Panc1 (cell line): Measurements from ENCODE around the gene ATG9A. TPM values are rescaled to one million over a fixed set of nuclear protein-coding genes. Genes with fewer than 3 reads are reported as not detected.

Source experiments
- ATAC-seq: fragments of 200-7000 bp; cut with Tn5 transposase; 2 replicates; pipeline ENCODE4 v1.9.1; 2020; ENCODE audit warnings: mild to moderate bottlenecking, moderate library complexity
- BruUV-seq: library from RNA; stranded (reverse); fragments of 400-500 nt; replicated peaks from 2 replicates; lab custom pipeline; 2021; lab: Mats Ljungman, UMichigan
- CTCF ChIA-PET: fragments of 300-600 bp; sonication (Branson Sonifier 250); formaldehyde crosslinking; loops from one replicate; lab custom pipeline; 2022; ENCODE audit warnings: antibody characterized with exemption; lab: Charles Lee
- POLR2A ChIA-PET: fragments of 300-600 bp; sonication (Branson Sonifier 250); formaldehyde crosslinking; loops from one replicate; lab custom pipeline; 2022; ENCODE audit warnings: antibody characterized with exemption; lab: Charles Lee
- DNase-seq: peaks from one replicate; pipeline ENCODE4 v3.0.0-alpha.2; 2010; ENCODE audit warnings: low read depth, low spot score
- H3K27ac ChIP-seq: 2 replicates; pipeline ENCODE4 v1.5.1; 2011; ENCODE audit warnings: mild to moderate bottlenecking, low read length, inconsistent platforms
- H3K27me3 ChIP-seq: fragments of 200-500 bp; sonication (Bioruptor generic); 2 replicates; pipeline ENCODE4 v1.6.0; 2014; ENCODE audit warnings: low read length, inconsistent platforms; ENCODE audit not compliant: control insufficient read depth, insufficient read depth
- H3K36me3 ChIP-seq: fragments of 200-500 bp; sonication (Bioruptor generic); 2 replicates; pipeline ENCODE4 v1.5.1; 2014; ENCODE audit warnings: inconsistent platforms, mild to moderate bottlenecking, low read length, moderate library complexity; ENCODE audit not compliant: control insufficient read depth, insufficient read depth
- H3K4me1 ChIP-seq: 2 replicates; pipeline ENCODE4 v1.5.1; 2011; ENCODE audit warnings: inconsistent platforms, mild to moderate bottlenecking, low read length, moderate library complexity; ENCODE audit not compliant: control insufficient read depth, insufficient read depth
- H3K4me3 ChIP-seq, 2 experiments: 2 replicates each; pipeline ENCODE4 v1.5.1; 2011 to 2012; ENCODE audit warnings: low read depth in 2 of 2, low read length in 2 of 2, mild to moderate bottlenecking in 2 of 2, inconsistent platforms in 1 of 2, moderate library complexity in 1 of 2
- H3K9me3 ChIP-seq: fragments of 200-500 bp; sonication (Bioruptor generic); 2 replicates; pipeline ENCODE4 v1.5.1; 2014; ENCODE audit warnings: low read depth, mild to moderate bottlenecking, inconsistent platforms, low read length, moderate library complexity; ENCODE audit not compliant: control insufficient read depth, insufficient read depth
- POLR2AphosphoS5 ChIP-seq: IDR thresholded peaks from 2 replicates; pipeline ENCODE4 v1.6.1; 2012; ENCODE audit warnings: mild to moderate bottlenecking, low read depth, low read length, moderate library complexity
- REST ChIP-seq, 2 experiments: IDR thresholded peaks; 2 replicates each; pipeline ENCODE4 v1.6.1; 2011 to 2012; ENCODE audit warnings: low read depth in 2 of 2, control low read depth in 1 of 2, low read length in 1 of 2, mild to moderate bottlenecking in 1 of 2, moderate library complexity in 1 of 2; ENCODE audit not compliant: insufficient read depth in 1 of 2
- SIN3A ChIP-seq: IDR thresholded peaks from 2 replicates; pipeline ENCODE4 v1.6.1; 2012; ENCODE audit warnings: low read depth, mild to moderate bottlenecking, low read length, moderate library complexity, borderline replicate concordance; ENCODE audit not compliant: insufficient read depth
- TCF7L2 ChIP-seq: IDR thresholded peaks from 2 replicates; pipeline ENCODE4 v1.6.1; 2011; ENCODE audit warnings: mild to moderate bottlenecking, low read depth, low read length, inconsistent platforms
- in situ Hi-C: cut with HindIII; loops from 2 replicates; pipeline ENCODE4 v1.10.0; 2016; ENCODE audit warnings: low sequenced_read_pairs, low pct_unique_long_range_greater_than_20kb
- intact Hi-C: fragments of 100-400 bp; cut with micrococcal nuclease; formaldehyde crosslinking; loops from one replicate; pipeline ENCODE4 v1.10.0; 2022; ENCODE audit not compliant: unreplicated experiment
- total RNA-seq: library from RNA; stranded (reverse); gene quantifications from one replicate; pipeline ENCODE4 v1.2.1, GENCODE V29; 2021; ENCODE audit not compliant: unreplicated experiment
- TF ChIP-seq, protein P1 (sequence below): fragments of 450-650 bp; IDR thresholded peaks from 2 replicates; pipeline ENCODE4 v1.5.1; 2017; ENCODE audit warnings: mild to moderate bottlenecking

Gene ATG9A
- total RNA-seq, 1 experiment from 2014 or later = 75.1 TPM

GRCh38 chr2:219214786-219215185 is 14.7 kb downstream of the ATG9A start:
- intact Hi-C loops (loop anchor here (10.0 kb wide), 1 partner anchor 50 kb away; the partner anchor contains the start of gene NHEJ1), in situ Hi-C loops (no loop called here)
- H3K4me1 ChIP-seq = peaks cover 10% of the 10 kb centered on the region
- H3K27me3 ChIP-seq = no peaks in the 10 kb centered on the region
- POLR2A ChIA-PET = no interaction called here
- H3K9me3 ChIP-seq = no peaks in the 10 kb centered on the region
- H3K27ac ChIP-seq = no peak overlapping the region
- TF ChIP-seq, protein P1, sequence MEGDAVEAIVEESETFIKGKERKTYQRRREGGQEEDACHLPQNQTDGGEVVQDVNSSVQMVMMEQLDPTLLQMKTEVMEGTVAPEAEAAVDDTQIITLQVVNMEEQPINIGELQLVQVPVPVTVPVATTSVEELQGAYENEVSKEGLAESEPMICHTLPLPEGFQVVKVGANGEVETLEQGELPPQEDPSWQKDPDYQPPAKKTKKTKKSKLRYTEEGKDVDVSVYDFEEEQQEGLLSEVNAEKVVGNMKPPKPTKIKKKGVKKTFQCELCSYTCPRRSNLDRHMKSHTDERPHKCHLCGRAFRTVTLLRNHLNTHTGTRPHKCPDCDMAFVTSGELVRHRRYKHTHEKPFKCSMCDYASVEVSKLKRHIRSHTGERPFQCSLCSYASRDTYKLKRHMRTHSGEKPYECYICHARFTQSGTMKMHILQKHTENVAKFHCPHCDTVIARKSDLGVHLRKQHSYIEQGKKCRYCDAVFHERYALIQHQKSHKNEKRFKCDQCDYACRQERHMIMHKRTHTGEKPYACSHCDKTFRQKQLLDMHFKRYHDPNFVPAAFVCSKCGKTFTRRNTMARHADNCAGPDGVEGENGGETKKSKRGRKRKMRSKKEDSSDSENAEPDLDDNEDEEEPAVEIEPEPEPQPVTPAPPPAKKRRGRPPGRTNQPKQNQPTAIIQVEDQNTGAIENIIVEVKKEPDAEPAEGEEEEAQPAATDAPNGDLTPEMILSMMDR = no peak
- TF ChIP-seq REST (IDR thresholded peaks at IDR 0.05; ENCODE audit: insufficient read depth in 1 of 2, low read depth in 2 of 2, low read length in 1 of 2) (no peak), SIN3A (no peak), TCF7L2 (no peak), POLR2AphosphoS5 (no peak)
- DNase-seq = no peak
- CTCF ChIA-PET = no interaction called here
- 0 out of 2 replicates have a peak, but pooled peaks cover 2% of the 10 kb centered on the region for H3K36me3 ChIP-seq
- ATAC-seq = no peak
- BruUV-seq = no TSS peak
- no peak overlapping the region for H3K4me3 ChIP-seq

DNA sequence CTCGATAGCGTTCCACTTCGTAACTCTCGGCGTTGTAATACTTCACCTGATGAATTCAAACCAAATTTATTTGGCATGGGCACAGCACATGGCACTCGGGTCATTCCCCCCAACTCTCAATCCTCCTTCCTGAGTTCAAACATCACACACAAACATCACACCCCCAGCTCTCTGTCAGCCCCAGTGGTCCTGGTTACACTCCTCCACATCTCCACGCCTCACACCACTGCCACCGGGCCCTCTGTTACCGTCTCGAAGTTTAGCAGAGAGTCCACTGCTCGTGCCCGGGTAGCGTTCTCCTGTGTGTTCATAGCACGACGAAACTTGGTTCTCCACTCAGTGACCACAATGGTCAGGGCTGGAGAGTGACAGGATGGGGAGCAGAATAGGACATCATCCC is 15.3 kb downstream of the ATG9A start:
- BruUV-seq = TSS peak; percentile 46
- CTCF ChIA-PET = no interaction called here

More for the DNA sequence above, 15.3 kb downstream of the ATG9A start:
- TF ChIP-seq, protein P1 = no peak
- no peak for TF ChIP-seq REST (IDR thresholded peaks at IDR 0.05; ENCODE audit: insufficient read depth in 1 of 2, low read depth in 2 of 2, low read length in 1 of 2)
- no peak for TF ChIP-seq SIN3A
- no peak for TF ChIP-seq POLR2AphosphoS5
- TF ChIP-seq TCF7L2 = no peak
- H3K4me1 ChIP-seq = peaks cover 7% of the 10 kb centered on the region
- intact Hi-C loops = loop anchor here (10.0 kb wide), 1 partner anchor 49 kb away; the partner anchor contains the start of gene NHEJ1
- in situ Hi-C loops = no loop called here
- no peak overlapping the region for H3K4me3 ChIP-seq
- POLR2A ChIA-PET = no interaction called here
- ATAC-seq (no peak), DNase-seq (no peak)
- H3K27me3 ChIP-seq = no peaks in the 10 kb centered on the region
- H3K36me3 ChIP-seq = 0 out of 2 replicates have a peak, but pooled peaks cover 2% of the 10 kb centered on the region
- H3K27ac ChIP-seq = no peak overlapping the region
- H3K9me3 ChIP-seq = no peaks in the 10 kb centered on the region
